ENCODE data around the gene VMP1. TPM values are rescaled to one million over a fixed set of nuclear protein-coding genes. Genes with fewer than 3 reads are reported as not detected.

VMP1 gene
- total RNA-seq, 1 experiment from 2014 or later = 72.8 TPM

DNA sequence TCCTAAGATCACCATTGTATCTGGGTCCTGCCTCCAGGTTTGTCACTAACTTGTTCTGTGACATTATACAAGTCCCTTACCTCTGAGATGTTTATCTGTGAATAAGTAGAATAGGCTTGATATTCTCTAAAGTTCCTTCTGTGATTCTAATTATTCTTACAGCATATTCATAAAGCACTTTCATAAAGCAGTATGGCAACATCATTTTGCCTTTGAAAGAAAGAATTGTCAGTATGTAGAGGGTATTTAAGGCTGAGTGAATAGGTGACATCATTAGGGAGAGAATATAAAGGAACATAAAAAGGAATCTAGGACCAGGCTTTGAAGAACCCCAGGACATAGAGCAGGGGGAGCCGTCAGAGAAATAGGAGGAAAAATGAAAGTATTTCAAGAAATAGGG is 15.6 kb downstream of the VMP1 start (continued):
- TF ChIP-seq, protein P1, sequence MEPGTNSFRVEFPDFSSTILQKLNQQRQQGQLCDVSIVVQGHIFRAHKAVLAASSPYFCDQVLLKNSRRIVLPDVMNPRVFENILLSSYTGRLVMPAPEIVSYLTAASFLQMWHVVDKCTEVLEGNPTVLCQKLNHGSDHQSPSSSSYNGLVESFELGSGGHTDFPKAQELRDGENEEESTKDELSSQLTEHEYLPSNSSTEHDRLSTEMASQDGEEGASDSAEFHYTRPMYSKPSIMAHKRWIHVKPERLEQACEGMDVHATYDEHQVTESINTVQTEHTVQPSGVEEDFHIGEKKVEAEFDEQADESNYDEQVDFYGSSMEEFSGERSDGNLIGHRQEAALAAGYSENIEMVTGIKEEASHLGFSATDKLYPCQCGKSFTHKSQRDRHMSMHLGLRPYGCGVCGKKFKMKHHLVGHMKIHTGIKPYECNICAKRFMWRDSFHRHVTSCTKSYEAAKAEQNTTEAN (CRISPR knock-in tag; IDR thresholded peaks at IDR 0.05) = no peak
- TF ChIP-seq EMX1 (CRISPR knock-in tag; IDR thresholded peaks at IDR 0.05) = no peak
- no peak for TF ChIP-seq MYBL2 (CRISPR knock-in tag; IDR thresholded peaks at IDR 0.05)
- no peak for TF ChIP-seq NR2C2 (CRISPR knock-in tag; IDR thresholded peaks at IDR 0.05)
- no peak for TF ChIP-seq NFYB (CRISPR knock-in tag; conservative IDR thresholded peaks at IDR 0.05; ENCODE audit: low read depth)
- TF ChIP-seq AR (CRISPR knock-in tag; IDR thresholded peaks at IDR 0.05) = no peak

GRCh38 chr17:59723607-59724006 is 16.2 kb downstream of the VMP1 start:
- no peaks in the 10 kb centered on the region for H3K27me3 Mint-ChIP-seq (ENCODE audit: low read depth)
- DNase-seq (ENCODE audit: low spot score) = no peak
- H3K36me3 Mint-ChIP-seq = no peaks in the 10 kb centered on the region
- ChIA-PET POLR2A (no interaction called here), CTCF (no interaction called here)
- H3K4me3 Mint-ChIP-seq = no peak overlapping the region
- TF ChIP-seq ZNF317 (CRISPR knock-in tag; IDR thresholded peaks at IDR 0.05; ENCODE audit: borderline replicate concordance, low read depth) (no peak), NFYB (CRISPR knock-in tag; conservative IDR thresholded peaks at IDR 0.05; ENCODE audit: low read depth) (no peak), ZNF396 (CRISPR knock-in tag; IDR thresholded peaks at IDR 0.05; ENCODE audit: borderline replicate concordance) (no peak), EMX1 (CRISPR knock-in tag; IDR thresholded peaks at IDR 0.05) (no peak), ELF4 (CRISPR knock-in tag; IDR thresholded peaks at IDR 0.05; ENCODE audit: low read depth) (no peak), MXD4 (CRISPR knock-in tag; IDR thresholded peaks at IDR 0.05; ENCODE audit: borderline replicate concordance) (no peak)
- TF ChIP-seq, protein P2, sequence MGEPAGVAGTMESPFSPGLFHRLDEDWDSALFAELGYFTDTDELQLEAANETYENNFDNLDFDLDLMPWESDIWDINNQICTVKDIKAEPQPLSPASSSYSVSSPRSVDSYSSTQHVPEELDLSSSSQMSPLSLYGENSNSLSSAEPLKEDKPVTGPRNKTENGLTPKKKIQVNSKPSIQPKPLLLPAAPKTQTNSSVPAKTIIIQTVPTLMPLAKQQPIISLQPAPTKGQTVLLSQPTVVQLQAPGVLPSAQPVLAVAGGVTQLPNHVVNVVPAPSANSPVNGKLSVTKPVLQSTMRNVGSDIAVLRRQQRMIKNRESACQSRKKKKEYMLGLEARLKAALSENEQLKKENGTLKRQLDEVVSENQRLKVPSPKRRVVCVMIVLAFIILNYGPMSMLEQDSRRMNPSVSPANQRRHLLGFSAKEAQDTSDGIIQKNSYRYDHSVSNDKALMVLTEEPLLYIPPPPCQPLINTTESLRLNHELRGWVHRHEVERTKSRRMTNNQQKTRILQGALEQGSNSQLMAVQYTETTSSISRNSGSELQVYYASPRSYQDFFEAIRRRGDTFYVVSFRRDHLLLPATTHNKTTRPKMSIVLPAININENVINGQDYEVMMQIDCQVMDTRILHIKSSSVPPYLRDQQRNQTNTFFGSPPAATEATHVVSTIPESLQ (CRISPR knock-in tag; IDR thresholded peaks at IDR 0.05) = no peak
- TF ChIP-seq, protein P1 (CRISPR knock-in tag; IDR thresholded peaks at IDR 0.05) = no peak
- H3K9me3 Mint-ChIP-seq = no peaks in the 10 kb centered on the region
- no peak for ATAC-seq
- peaks cover 11% of the 10 kb centered on the region for H3K4me1 Mint-ChIP-seq
- H3K27ac Mint-ChIP-seq = peak overlapping the region; percentile 43; the same call in 1 of the 2 replicates

- Mint-ChIP-seq H3K27me3 (ENCODE audit: low read depth) (no peaks in the 10 kb centered on the region), H3K4me3 (no peak overlapping the region), H3K4me1 (peaks cover 11% of the 10 kb centered on the region), H3K36me3 (no peaks in the 10 kb centered on the region), H3K27ac (no peak overlapping the region), H3K9me3 (no peaks in the 10 kb centered on the region)
- CTCF ChIA-PET = no interaction called here
- TF ChIP-seq JUN (CRISPR knock-in tag; IDR thresholded peaks at IDR 0.05) (no peak), GABPB1 (CRISPR knock-in tag; IDR thresholded peaks at IDR 0.05) (peak; percentile 73), NR3C1 (CRISPR knock-in tag; conservative IDR thresholded peaks at IDR 0.05; ENCODE audit: low read depth) (no peak), MXD4 (CRISPR knock-in tag; IDR thresholded peaks at IDR 0.05; ENCODE audit: borderline replicate concordance) (no peak), GRHL2 (CRISPR knock-in tag; IDR thresholded peaks at IDR 0.05; ENCODE audit: insufficient replicate concordance, severe bottlenecking) (no peak), ZNF423 (CRISPR knock-in tag; IDR thresholded peaks at IDR 0.05) (no peak), IRF1 (CRISPR knock-in tag; IDR thresholded peaks at IDR 0.05) (no peak), ZNF263 (CRISPR knock-in tag; IDR thresholded peaks at IDR 0.05; ENCODE audit: low read depth) (no peak)
- no peak for DNase-seq (ENCODE audit: low spot score)
- no peak for ATAC-seq
- POLR2A ChIA-PET = no interaction called here
These were observed 18.2 kb downstream of the VMP1 start for GRCh38 chr17:59725691-59726090.

Data from WTC11 (cell line).